T-helper 9 cell (primary cell): ENCODE results near the gene FBXL17.

Experiments used
- DNase-seq: peaks from one replicate; pipeline ENCODE4 v3.0.0-alpha.2; 2020

Gene FBXL17

GRCh38 chr5:108078882-108079281 is 303.0 kb downstream of the FBXL17 start:
- no peak for DNase-seq

- DNase-seq: no peak
These were observed 303.6 kb downstream of the FBXL17 start for GRCh38 chr5:108078345-108078744.

GRCh38 chr5:108074626-108075025 is 307.3 kb downstream of the FBXL17 start:
- DNase-seq: no peak

- no peak for DNase-seq
These were observed 317.6 kb downstream of the FBXL17 start for GRCh38 chr5:108064302-108064701.

GRCh38 chr5:108061941-108062340 is 320.0 kb downstream of the FBXL17 start:
- no peak for DNase-seq

- no peak for DNase-seq
These were observed 321.6 kb downstream of the FBXL17 start for GRCh38 chr5:108060340-108060739.

- no peak for DNase-seq
These were observed 322.6 kb downstream of the FBXL17 start for GRCh38 chr5:108059334-108059733.

- DNase-seq: no peak
These were observed 327.5 kb downstream of the FBXL17 start for GRCh38 chr5:108054349-108054748.

GRCh38 chr5:108046955-108047670 is 334.8 kb downstream of the FBXL17 start:
- DNase-seq: no peak

GRCh38 chr5:108036482-108036881 is 345.4 kb downstream of the FBXL17 start:
- no peak for DNase-seq

GRCh38 chr5:108028883-108029282 is 353.0 kb downstream of the FBXL17 start:
- DNase-seq: no peak

- DNase-seq: no peak
These were observed 353.5 kb downstream of the FBXL17 start for GRCh38 chr5:108028412-108028811.

GRCh38 chr5:108025957-108026356 is 355.9 kb downstream of the FBXL17 start:
- no peak for DNase-seq

GRCh38 chr5:108024986-108025385 is 356.9 kb downstream of the FBXL17 start:
- no peak for DNase-seq

- DNase-seq: no peak
These were observed 365.8 kb downstream of the FBXL17 start for GRCh38 chr5:108016101-108016500.

- DNase-seq: no peak
These were observed 375.1 kb downstream of the FBXL17 start for GRCh38 chr5:108006791-108007190.

GRCh38 chr5:108003178-108003577 is 378.7 kb downstream of the FBXL17 start:
- DNase-seq: no peak

GRCh38 chr5:108001222-108001621 is 380.7 kb downstream of the FBXL17 start:
- DNase-seq: no peak

GRCh38 chr5:107997338-107997980 is 384.4 kb downstream of the FBXL17 start:
- no peak for DNase-seq

- no peak for DNase-seq
These were observed 388.6 kb downstream of the FBXL17 start for GRCh38 chr5:107993341-107993740.

GRCh38 chr5:107990881-107991810 is 390.8 kb downstream of the FBXL17 start:
- no peak for DNase-seq

GRCh38 chr5:107985144-107985543 is 396.8 kb downstream of the FBXL17 start:
- no peak for DNase-seq

GRCh38 chr5:107982703-107983425 is 399.0 kb downstream of the FBXL17 start:
- DNase-seq: no peak
